GM18873 (cell line): ENCODE data around the gene FCGR3A.
"Not testable (repeated sequence)": the region's sequence is repeated elsewhere in the genome, so short reads cannot be mapped to it uniquely, and the experiment has no call there.

ENCODE experiments used
- ATAC-seq: cut with Tn5 transposase; IDR thresholded peaks from one replicate; pipeline ENCODE4 v1.9.1; 2021; ENCODE audit warnings: mild to moderate bottlenecking, moderate library complexity, moderate number of reproducible peaks; ENCODE audit not compliant: unreplicated experiment, low FRiP score

FCGR3A gene

GRCh38 chr1:161549652-161550051 is at the start of gene FCGR3A:
Gene FCGR3A, minus strand, starts transcription at chr1:161549818. Its CDS starts 82 bp downstream, at chr1:161549736.
- ATAC-seq: no peak

GRCh38 chr1:161597077-161597476 is 47.5 kb upstream of the FCGR3A start:
- ATAC-seq: not testable (repeated sequence)

- ATAC-seq: not testable (repeated sequence)
Observed at GRCh38 chr1:161595583-161595982, 46.0 kb upstream of the FCGR3A start.

GRCh38 chr1:161595173-161595572 is 45.6 kb upstream of the FCGR3A start:
- not testable (repeated sequence) for ATAC-seq

GRCh38 chr1:161594269-161594984 is 44.8 kb upstream of the FCGR3A start:
- not testable (repeated sequence) for ATAC-seq

GRCh38 chr1:161593092-161593755 is 43.6 kb upstream of the FCGR3A start:
- ATAC-seq: not testable (repeated sequence)

GRCh38 chr1:161592586-161592985 is 43.0 kb upstream of the FCGR3A start:
- ATAC-seq: not testable (repeated sequence)

- not testable (repeated sequence) for ATAC-seq
Observed at GRCh38 chr1:161589920-161590319, 40.3 kb upstream of the FCGR3A start.

- ATAC-seq: not testable (repeated sequence)
Observed at GRCh38 chr1:161589365-161589764, 39.7 kb upstream of the FCGR3A start.

GRCh38 chr1:161588596-161588995 is 39.0 kb upstream of the FCGR3A start:
- not testable (repeated sequence) for ATAC-seq

GRCh38 chr1:161582882-161583281 is 33.3 kb upstream of the FCGR3A start:
- not testable (repeated sequence) for ATAC-seq

GRCh38 chr1:161580879-161581537 is 31.4 kb upstream of the FCGR3A start:
- peak; percentile 70 for ATAC-seq

- ATAC-seq: not testable (repeated sequence)
Observed at GRCh38 chr1:161579856-161580507, 30.4 kb upstream of the FCGR3A start.

GRCh38 chr1:161576676-161577075 is 27.1 kb upstream of the FCGR3A start:
- ATAC-seq: not testable (repeated sequence)

GRCh38 chr1:161571703-161572102 is 22.1 kb upstream of the FCGR3A start:
- not testable (repeated sequence) for ATAC-seq

- ATAC-seq: not testable (repeated sequence)
Observed at GRCh38 chr1:161566602-161566960, 17.0 kb upstream of the FCGR3A start.

GRCh38 chr1:161563522-161563921 is 13.9 kb upstream of the FCGR3A start:
- not testable (repeated sequence) for ATAC-seq

- not testable (repeated sequence) for ATAC-seq
Observed at GRCh38 chr1:161562441-161562840, 12.8 kb upstream of the FCGR3A start.

- not testable (repeated sequence) for ATAC-seq
Observed at GRCh38 chr1:161560960-161561715, 11.5 kb upstream of the FCGR3A start.
